HG03097 (cell line): ENCODE results near the gene FOXD2.
"Not testable (repeated sequence)": the region's sequence is repeated elsewhere in the genome, so short reads cannot be mapped to it uniquely, and the experiment has no call there.

Experiments used
- ATAC-seq: cut with Tn5 transposase; IDR thresholded peaks from one replicate; pipeline ENCODE4 v1.9.1; 2021; ENCODE audit not compliant: unreplicated experiment, low FRiP score

FOXD2 gene

GRCh38 chr1:47439017-47439818 lies 1.4 kb downstream of the FOXD2 start:
- ATAC-seq, result no peak

- ATAC-seq, result no peak
Observed at GRCh38 chr1:47439819-47440598, 2.2 kb downstream of the FOXD2 start.

GRCh38 chr1:47440599-47441081 lies 2.8 kb downstream of the FOXD2 start:
- no peak for ATAC-seq

- ATAC-seq, result no peak
Observed at GRCh38 chr1:47441450-47442106, 3.7 kb downstream of the FOXD2 start.

GRCh38 chr1:47442202-47442601 lies 4.4 kb downstream of the FOXD2 start:
- no peak for ATAC-seq

- no peak for ATAC-seq
Observed at GRCh38 chr1:47442842-47443529, 5.1 kb downstream of the FOXD2 start.

- ATAC-seq, result no peak
Observed at GRCh38 chr1:47443530-47444296, 5.9 kb downstream of the FOXD2 start.

GRCh38 chr1:47444297-47444561 lies 6.4 kb downstream of the FOXD2 start:
- no peak for ATAC-seq

GRCh38 chr1:47444562-47445465 lies 7.0 kb downstream of the FOXD2 start:
- no peak for ATAC-seq

- no peak for ATAC-seq
Observed at GRCh38 chr1:47445823-47446550, 8.1 kb downstream of the FOXD2 start.

GRCh38 chr1:47448462-47449222 lies 10.8 kb downstream of the FOXD2 start:
- no peak for ATAC-seq

GRCh38 chr1:47449822-47450552 lies 12.1 kb downstream of the FOXD2 start:
- no peak for ATAC-seq

- no peak for ATAC-seq
Observed at GRCh38 chr1:47450606-47451005, 12.8 kb downstream of the FOXD2 start.

GRCh38 chr1:47452426-47452825 lies 14.6 kb downstream of the FOXD2 start:
- ATAC-seq, result no peak

- ATAC-seq, result not testable (repeated sequence)
Observed at GRCh38 chr1:47453910-47454309, 16.1 kb downstream of the FOXD2 start.

GRCh38 chr1:47456250-47456649 lies 18.4 kb downstream of the FOXD2 start:
- ATAC-seq, result no peak

GRCh38 chr1:47457547-47457946 lies 19.7 kb downstream of the FOXD2 start:
- ATAC-seq, result not testable (repeated sequence)
